G401 (cell line): ENCODE data around the gene MAML2. TPM values are rescaled to one million over a fixed set of nuclear protein-coding genes. Genes with fewer than 3 reads are reported as not detected.
A peak's percentile ranks its signal among the peaks of the same experiment; 100 is the strongest.

Experiments used
- DNase-seq: peaks from one replicate; pipeline ENCODE4 v3.0.0-alpha.2; 2015; ENCODE audit warnings: low spot score
- in situ Hi-C: cut with HindIII; loops from 2 replicates; pipeline ENCODE4 v1.10.0; 2016; ENCODE audit warnings: low sequenced_read_pairs, mixed read lengths
- total RNA-seq: library from RNA; depleted of rRNA; stranded (reverse); fragments of >200 nt; shearing (Covaris generic); gene quantifications from 2 replicates; pipeline ENCODE4 v1.2.3, GENCODE V29; 2014

The MAML2 gene
- total RNA-seq, 1 experiment from 2014 or later = not detected

GRCh38 chr11:96259134-96259830 lies 83.7 kb downstream of the MAML2 start:
- DNase-seq = no peak
- in situ Hi-C loops = no loop called here

GRCh38 chr11:96257972-96258934 lies 84.7 kb downstream of the MAML2 start:
- no peak for DNase-seq
- in situ Hi-C loops = no loop called here

- no peak for DNase-seq
- in situ Hi-C loops = no loop called here
These were observed 86.0 kb downstream of the MAML2 start for GRCh38 chr11:96257036-96257435.

GRCh38 chr11:96256215-96257011 lies 86.6 kb downstream of the MAML2 start:
- DNase-seq = no peak
- in situ Hi-C loops = no loop called here

GRCh38 chr11:96254854-96255253 lies 88.1 kb downstream of the MAML2 start:
- DNase-seq = no peak
- in situ Hi-C loops = no loop called here

GRCh38 chr11:96254087-96254486 lies 88.9 kb downstream of the MAML2 start:
- DNase-seq = no peak
- in situ Hi-C loops = no loop called here

GRCh38 chr11:96246718-96247552 lies 96.1 kb downstream of the MAML2 start:
- in situ Hi-C loops = no loop called here
- DNase-seq = peak; percentile 44

GRCh38 chr11:96242971-96243647 lies 99.9 kb downstream of the MAML2 start:
- in situ Hi-C loops = no loop called here
- peak; percentile 96 for DNase-seq

GRCh38 chr11:96242191-96242847 lies 100.7 kb downstream of the MAML2 start:
- DNase-seq = no peak
- in situ Hi-C loops = no loop called here

GRCh38 chr11:96241331-96241841 lies 101.6 kb downstream of the MAML2 start:
- in situ Hi-C loops = no loop called here
- no peak for DNase-seq

- no peak for DNase-seq
- in situ Hi-C loops = no loop called here
These were observed 104.3 kb downstream of the MAML2 start for GRCh38 chr11:96238563-96239135.

- no peak for DNase-seq
- in situ Hi-C loops = no loop called here
These were observed 105.2 kb downstream of the MAML2 start for GRCh38 chr11:96237766-96238266.

- DNase-seq = no peak
- in situ Hi-C loops = no loop called here
These were observed 107.2 kb downstream of the MAML2 start for GRCh38 chr11:96235751-96236150.

- DNase-seq = no peak
- in situ Hi-C loops = no loop called here
These were observed 108.0 kb downstream of the MAML2 start for GRCh38 chr11:96234866-96235441.

GRCh38 chr11:96232132-96232531 lies 110.9 kb downstream of the MAML2 start:
- in situ Hi-C loops = no loop called here
- DNase-seq = no peak

- in situ Hi-C loops = no loop called here
- DNase-seq = no peak
These were observed 112.3 kb downstream of the MAML2 start for GRCh38 chr11:96230686-96231085.
